GM19452 (cell line): ENCODE measurements around the gene CTRB1.
"Not testable (repeated sequence)": the region's sequence is repeated elsewhere in the genome, so short reads cannot be mapped to it uniquely, and the experiment has no call there.

Experiments
- ATAC-seq: cut with Tn5 transposase; IDR thresholded peaks from one replicate; pipeline ENCODE4 v1.9.1; 2021; ENCODE audit not compliant: unreplicated experiment

Gene CTRB1

GRCh38 chr16:75267631-75268264 is 49.0 kb downstream of the CTRB1 start:
- ATAC-seq, result no peak

GRCh38 chr16:75269358-75269757 is 50.6 kb downstream of the CTRB1 start:
- not testable (repeated sequence) for ATAC-seq

GRCh38 chr16:75271441-75272096 is 52.8 kb downstream of the CTRB1 start:
- ATAC-seq, result no peak

DNA sequence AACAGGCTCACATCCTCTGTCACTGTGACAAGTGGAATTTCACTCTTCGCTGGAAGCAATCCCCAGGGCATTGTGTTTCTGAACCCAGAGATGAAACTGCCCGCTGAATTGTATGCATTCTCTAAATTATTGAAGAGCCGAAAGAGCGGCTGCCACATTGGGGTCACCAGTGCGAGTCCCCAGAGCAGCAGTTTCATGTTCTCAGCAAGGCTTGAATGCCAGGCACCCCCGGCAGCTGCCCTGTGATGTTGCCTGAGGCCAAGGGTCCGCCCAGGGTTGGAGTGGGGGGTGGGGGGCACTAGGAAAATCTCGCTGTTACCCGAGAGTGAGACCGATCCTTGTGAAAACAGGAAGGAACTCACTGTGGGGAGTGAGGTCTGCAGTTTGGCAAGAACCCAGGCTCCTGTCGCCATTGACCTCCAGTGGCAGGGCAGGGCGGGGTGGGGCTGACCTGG is 53.3 kb downstream of the CTRB1 start:
- no peak for ATAC-seq

GRCh38 chr16:75272629-75273028 is 53.8 kb downstream of the CTRB1 start:
- not testable (repeated sequence) for ATAC-seq

DNA sequence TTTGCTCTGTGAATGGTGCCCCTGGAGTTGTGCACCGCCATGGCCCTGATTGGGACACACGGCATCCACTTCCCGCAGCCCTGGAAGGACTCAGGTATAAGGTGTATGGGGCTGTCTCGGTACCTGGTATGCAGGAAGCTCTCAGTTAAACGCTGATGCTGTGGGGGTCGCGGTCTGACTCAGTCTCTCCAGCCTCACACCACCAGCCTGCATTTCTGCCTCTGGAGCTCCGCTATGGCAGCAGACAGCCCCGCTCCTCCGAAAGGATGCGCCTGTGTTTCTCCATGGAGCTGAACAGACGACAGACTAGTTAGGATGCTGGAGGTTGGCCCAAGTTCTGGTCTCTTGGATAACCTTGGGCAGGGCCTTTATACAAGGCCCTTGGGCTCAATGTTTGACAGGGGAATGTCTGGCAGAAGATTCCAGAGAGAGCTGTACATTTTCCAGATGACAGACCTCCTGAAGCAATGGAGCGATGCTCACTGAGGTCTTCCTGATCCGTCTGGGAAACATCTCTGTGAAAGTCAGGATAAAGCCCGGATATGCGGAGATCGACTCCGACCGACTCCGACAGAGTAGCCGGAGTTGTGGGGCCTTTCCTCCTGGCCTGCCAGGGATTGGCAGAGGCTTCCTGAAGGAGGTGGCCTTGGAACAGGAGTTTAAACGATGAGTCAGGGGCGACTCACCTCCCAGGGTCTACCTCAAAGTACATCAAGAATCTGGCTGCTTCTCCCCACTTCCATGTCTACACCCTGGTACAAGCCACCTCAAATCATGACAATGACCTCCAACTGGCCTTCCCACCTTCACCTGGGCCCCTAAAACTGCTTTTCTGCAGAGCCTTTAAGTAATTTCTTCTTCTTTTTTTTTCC is 54.5 kb downstream of the CTRB1 start:
- ATAC-seq, result no peak
